CD14-positive monocyte (primary cell): Measurements from ENCODE around the gene ZNF362. TPM values are rescaled to one million over a fixed set of nuclear protein-coding genes. Genes with fewer than 3 reads are reported as not detected.
A peak's percentile ranks its signal among the peaks of the same experiment; 100 is the strongest.

Source experiments
- DNase-seq, 3 donors: peaks; one replicate each; pipeline ENCODE4 v3.0.0-alpha.2; 2011 to 2022
- H2AFZ ChIP-seq: 2 replicates; pipeline ENCODE4 v1.6.0; 2012; ENCODE audit warnings: mild to moderate bottlenecking, low read depth, low read length, inconsistent platforms; ENCODE audit not compliant: insufficient read depth, poor library complexity, severe bottlenecking
- H3K27ac ChIP-seq, 2 donors: 1 replicate in 1 of 2; 2 replicates in 1 of 2; pipeline ENCODE4 v1.5.1; 2012 to 2013; ENCODE audit warnings: low read length in 2 of 2, control low read depth in 1 of 2, inconsistent platforms in 1 of 2, low read depth in 1 of 2, mild to moderate bottlenecking in 1 of 2
- H3K27me3 ChIP-seq, 2 donors: one replicate each; pipeline versions ENCODE4 v1.6.0 to v1.6.1; 2011 to 2013; ENCODE audit warnings: low read length in 2 of 2; ENCODE audit not compliant: control insufficient read depth in 2 of 2, insufficient read depth in 2 of 2
- H3K36me3 ChIP-seq, 2 donors: replicated peaks in 1 of 2; 1 replicate in 1 of 2; 2 replicates in 1 of 2; pipeline versions ENCODE4 v1.5.1 to v1.6.1; 2012 to 2013; ENCODE audit warnings: low read length in 2 of 2, control low read depth in 1 of 2, inconsistent platforms in 1 of 2, mild to moderate bottlenecking in 1 of 2; ENCODE audit not compliant: insufficient read depth in 2 of 2, control insufficient read depth in 1 of 2
- H3K4me1 ChIP-seq, 2 donors: 1 replicate in 1 of 2; 2 replicates in 1 of 2; pipeline versions ENCODE4 v1.5.1 to v1.6.1; 2012 to 2013; ENCODE audit warnings: low read length in 2 of 2, control low read depth in 1 of 2, inconsistent platforms in 1 of 2, mild to moderate bottlenecking in 1 of 2, moderate library complexity in 1 of 2; ENCODE audit not compliant: insufficient read depth in 2 of 2, control insufficient read depth in 1 of 2
- H3K4me2 ChIP-seq: replicated peaks from 2 replicates; pipeline ENCODE3; 2012; ENCODE audit warnings: low read length, moderate library complexity, mild to moderate bottlenecking; ENCODE audit not compliant: poor library complexity, severe bottlenecking; ENCODE audit errors: extremely low read depth
- H3K4me3 ChIP-seq, 3 experiments: fragments of 200-600 bp in 1 of 3; sonication (generic) in 1 of 3; replicated peaks in 1 of 3; 1 replicate in 2 of 3; 2 replicates in 1 of 3; pipeline ENCODE4 v1.5.1; 2011 to 2013; ENCODE audit warnings: low read length in 3 of 3, mild to moderate bottlenecking in 3 of 3, control low read depth in 2 of 3, low read depth in 2 of 3, inconsistent platforms in 1 of 3, moderate library complexity in 1 of 3
- H3K79me2 ChIP-seq: 2 replicates; pipeline ENCODE4 v1.6.0; 2012; ENCODE audit warnings: mild to moderate bottlenecking, control low read depth, inconsistent platforms, low read length, moderate library complexity; ENCODE audit not compliant: insufficient read depth
- H3K9ac ChIP-seq: 2 replicates; pipeline ENCODE4 v1.6.0; 2017; ENCODE audit warnings: low read length, mild to moderate bottlenecking; ENCODE audit not compliant: insufficient read depth, poor library complexity, severe bottlenecking
- H3K9me3 ChIP-seq, 2 donors: replicated peaks in 1 of 2; 1 replicate in 1 of 2; 2 replicates in 1 of 2; pipeline versions ENCODE4 v1.5.1 to v1.6.1; 2012 to 2013; ENCODE audit warnings: low read length in 2 of 2, control low read depth in 1 of 2; ENCODE audit not compliant: control insufficient read depth in 1 of 2, insufficient read depth in 1 of 2
- H4K20me1 ChIP-seq: 2 replicates; pipeline ENCODE4 v1.6.0; 2012; ENCODE audit warnings: mild to moderate bottlenecking, low read length, control low read depth, moderate library complexity; ENCODE audit not compliant: insufficient read depth
- H3K27ac Mint-ChIP-seq, 7 donors: one replicate each; pipeline ENCODE4 v1.8.0; 2020; ENCODE audit warnings: mild to moderate bottlenecking in 7 of 7, mixed read lengths in 7 of 7, moderate library complexity in 6 of 7, inconsistent platforms in 2 of 7
- H3K27me3 Mint-ChIP-seq, 3 donors: one replicate each; pipeline ENCODE4 v1.8.0; 2021 to 2022; ENCODE audit warnings: low read depth in 3 of 3, mild to moderate bottlenecking in 3 of 3, mixed read lengths in 3 of 3, moderate library complexity in 3 of 3, inconsistent platforms in 1 of 3
- H3K36me3 Mint-ChIP-seq, 2 donors: one replicate each; pipeline ENCODE4 v1.8.0; 2020; ENCODE audit warnings: mixed read lengths in 2 of 2, inconsistent platforms in 1 of 2, mild to moderate bottlenecking in 1 of 2
- H3K4me1 Mint-ChIP-seq: one replicate; pipeline ENCODE4 v1.8.0; 2020; ENCODE audit warnings: mild to moderate bottlenecking, mixed read lengths
- H3K4me3 Mint-ChIP-seq, 2 donors: one replicate each; pipeline ENCODE4 v1.8.0; 2020; ENCODE audit warnings: mild to moderate bottlenecking in 2 of 2, mixed read lengths in 2 of 2, moderate library complexity in 1 of 2
- H3K9me3 Mint-ChIP-seq, 7 donors: one replicate each; pipeline ENCODE4 v1.8.0; 2020 to 2022; ENCODE audit warnings: mixed read lengths in 7 of 7, mild to moderate bottlenecking in 6 of 7, moderate library complexity in 6 of 7, inconsistent platforms in 2 of 7
- CTCF ChIP-seq: fragments of 200-600 bp; IDR thresholded peaks from one replicate; pipeline ENCODE4 v1.8.0; 2022; ENCODE audit warnings: antibody characterized with exemption, mild to moderate bottlenecking
- WGBS: methylation state at CpG from one replicate; pipeline ENCODE4 v1.1.5; 2013; ENCODE audit warnings: missing lambda C conversion rate; ENCODE audit not compliant: insufficient coverage; 5-methylcytosine and 5-hydroxymethylcytosine counted together
- intact Hi-C, 2 donors: fragments of 100-400 bp; cut with micrococcal nuclease; formaldehyde crosslinking; loops; one replicate each; pipeline versions ENCODE4 v1.15.0 to v1.15.1; 2023
- polyA plus RNA-seq, 3 donors: library from polyadenylated mRNA; depleted of rRNA in 1 of 3; unstranded in 2 of 3; stranded (reverse) in 1 of 3; fragments of 300-500 nt in 2 of 3; fragments of >200 nt in 1 of 3; fragmentation: Illumina TruSeq in 2 of 3; gene quantifications; 1 replicate in 2 of 3; 2 replicates in 1 of 3; pipeline ENCODE4 v1.2.3, GENCODE V29; 2012 to 2021

The ZNF362 gene
- polyA plus RNA-seq, 3 donors, result 11.4 to 18.9 (median 13.5) TPM

- no peak overlapping the region for H3K4me2 ChIP-seq
- Mint-ChIP-seq H3K36me3 (peaks cover 43 to 44% of the 10 kb centered on the region in 2 donors), H3K9me3 (no peaks in the 10 kb centered on the region), H3K4me1 (peaks cover 98% of the 10 kb centered on the region), H3K27me3 (peaks cover 0 to 3% (median 0%) of the 10 kb centered on the region in 3 donors), H3K4me3 (no peak overlapping the region), H3K27ac (peak overlapping the region in 3 of 7 donors; percentile 20 to 79 (median 27))
- H3K9me3 ChIP-seq, result no peaks in the 10 kb centered on the region
- no peaks in the 10 kb centered on the region for H3K27me3 ChIP-seq
- H3K79me2 ChIP-seq, result peaks cover 86% of the 10 kb centered on the region
- DNase-seq, result no peak
- no peak overlapping the region for H3K9ac ChIP-seq
- no peak overlapping the region for H3K4me3 ChIP-seq
- peak overlapping the region in 1 of 2 donors; percentile 7 for H3K27ac ChIP-seq
- H3K36me3 ChIP-seq, result peaks cover 19 to 24% of the 10 kb centered on the region in 2 donors
- intact Hi-C loops, result no loop called here
- H4K20me1 ChIP-seq, result peaks cover 91% of the 10 kb centered on the region
- TF ChIP-seq CTCF, result no peak
- 92% methylated on average over 5 of the region's 9 CpGs for WGBS
- H2AFZ ChIP-seq, result no peak overlapping the region
- H3K4me1 ChIP-seq, result peaks cover 89 to 100% of the 10 kb centered on the region in 2 donors
Measured at GRCh38 chr1:33336580-33336979, 80.3 kb downstream of the ZNF362 start.

GRCh38 chr1:33337441-33337840 lies 81.1 kb downstream of the ZNF362 start:
- no peaks in the 10 kb centered on the region for H3K9me3 ChIP-seq
- peak overlapping the region; percentile 87 to 96 (median 91) for H3K27ac Mint-ChIP-seq
- H3K9me3 Mint-ChIP-seq, result no peaks in the 10 kb centered on the region
- H3K4me2 ChIP-seq, result peak overlapping the region; percentile 69
- H3K27ac ChIP-seq, result peak overlapping the region in 1 of 2 donors; percentile 85
- intact Hi-C loops, result no loop called here
- peak overlapping the region in 1 of 2 donors; percentile 77 for H3K4me3 Mint-ChIP-seq
- H3K79me2 ChIP-seq, result peaks cover 86% of the 10 kb centered on the region
- H2AFZ ChIP-seq, result no peak overlapping the region
- H3K36me3 ChIP-seq, result peaks cover 14 to 24% of the 10 kb centered on the region in 2 donors
- WGBS, result 100% methylated on average over 3 of the region's 6 CpGs
- no peak for TF ChIP-seq CTCF
- H3K9ac ChIP-seq, result no peak overlapping the region
- peaks cover 91 to 100% of the 10 kb centered on the region in 2 donors for H3K4me1 ChIP-seq
- H3K36me3 Mint-ChIP-seq, result peaks cover 40 to 44% of the 10 kb centered on the region in 2 donors
- H3K27me3 Mint-ChIP-seq, result peaks cover 0 to 3% (median 0%) of the 10 kb centered on the region in 3 donors
- peaks cover 98% of the 10 kb centered on the region for H3K4me1 Mint-ChIP-seq
- H3K27me3 ChIP-seq, result no peaks in the 10 kb centered on the region
- DNase-seq, result no peak
- H3K4me3 ChIP-seq, result peak overlapping the region in 1 of 3 experiments; percentile 65
- peaks cover 91% of the 10 kb centered on the region for H4K20me1 ChIP-seq
